ENCODE measurements around the gene KATNAL1. TPM values are rescaled to one million over a fixed set of nuclear protein-coding genes. Genes with fewer than 3 reads are reported as not detected.

KATNAL1 gene
- total RNA-seq, 2 experiments from 2014 or later, result 8.6 to 9.0 TPM

DNA sequence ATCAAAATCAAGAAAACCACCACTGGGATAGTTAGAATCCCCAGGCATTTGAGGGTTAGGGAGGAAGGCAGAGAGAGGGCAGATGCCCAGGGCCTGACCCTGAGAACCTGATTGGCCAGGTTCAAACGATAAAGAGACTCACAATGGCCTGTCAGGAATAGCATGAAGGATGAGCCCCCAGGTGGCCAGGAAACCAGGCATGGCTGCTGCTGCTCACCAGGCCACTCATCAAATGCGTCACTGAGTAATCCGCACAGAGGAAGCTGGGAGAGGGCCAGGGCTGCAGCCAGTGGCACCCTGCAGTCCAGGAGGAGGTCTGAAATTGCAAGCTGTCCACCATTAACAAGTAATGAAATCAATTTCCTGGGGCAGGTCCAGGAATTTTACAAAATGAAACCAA lies 111.3 kb downstream of the KATNAL1 start:
- Mint-ChIP-seq H3K9me3 (no peaks in the 10 kb centered on the region), H3K4me3 (no peak overlapping the region), H3K27me3 (no peaks in the 10 kb centered on the region), H3K4me1 (ENCODE audit: low read depth) (no peaks in the 10 kb centered on the region), H3K27ac (no peak overlapping the region), H3K36me3 (ENCODE audit: low read depth) (no peaks in the 10 kb centered on the region)
- intact Hi-C loops (cut with micrococcal nuclease), result no loop called here
- no peak for DNase-seq
- TF ChIP-seq, protein P1, sequence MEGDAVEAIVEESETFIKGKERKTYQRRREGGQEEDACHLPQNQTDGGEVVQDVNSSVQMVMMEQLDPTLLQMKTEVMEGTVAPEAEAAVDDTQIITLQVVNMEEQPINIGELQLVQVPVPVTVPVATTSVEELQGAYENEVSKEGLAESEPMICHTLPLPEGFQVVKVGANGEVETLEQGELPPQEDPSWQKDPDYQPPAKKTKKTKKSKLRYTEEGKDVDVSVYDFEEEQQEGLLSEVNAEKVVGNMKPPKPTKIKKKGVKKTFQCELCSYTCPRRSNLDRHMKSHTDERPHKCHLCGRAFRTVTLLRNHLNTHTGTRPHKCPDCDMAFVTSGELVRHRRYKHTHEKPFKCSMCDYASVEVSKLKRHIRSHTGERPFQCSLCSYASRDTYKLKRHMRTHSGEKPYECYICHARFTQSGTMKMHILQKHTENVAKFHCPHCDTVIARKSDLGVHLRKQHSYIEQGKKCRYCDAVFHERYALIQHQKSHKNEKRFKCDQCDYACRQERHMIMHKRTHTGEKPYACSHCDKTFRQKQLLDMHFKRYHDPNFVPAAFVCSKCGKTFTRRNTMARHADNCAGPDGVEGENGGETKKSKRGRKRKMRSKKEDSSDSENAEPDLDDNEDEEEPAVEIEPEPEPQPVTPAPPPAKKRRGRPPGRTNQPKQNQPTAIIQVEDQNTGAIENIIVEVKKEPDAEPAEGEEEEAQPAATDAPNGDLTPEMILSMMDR (IDR thresholded peaks at IDR 0.05), result no peak
- ChIA-PET POLR2A (no interaction called here), CTCF (interaction anchor here (1.4 to 4.3 kb wide), 2 partner anchors 13 to 64 kb away, joined by 3 to 19 read pairs; no protein-coding TSS in a partner anchor)
- ATAC-seq, result no peak

DNA sequence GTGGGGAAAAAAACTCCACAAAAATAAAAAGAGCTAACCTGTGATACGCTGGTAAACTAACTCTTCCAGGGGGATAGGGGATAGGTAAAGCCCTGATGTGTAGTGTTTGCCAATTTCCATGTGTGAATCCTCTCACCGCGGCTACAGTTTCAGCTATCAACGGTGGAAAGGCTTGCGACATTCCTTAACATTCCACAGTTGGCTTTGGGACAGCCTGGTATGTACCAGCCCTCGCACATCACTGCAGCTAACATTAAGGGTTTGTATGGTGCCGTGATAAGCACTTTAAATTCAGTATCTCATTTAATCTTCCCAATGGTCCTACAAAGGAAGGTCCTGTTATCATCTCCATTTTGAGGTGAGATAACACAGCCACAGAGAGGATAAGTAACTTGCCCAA lies 112.4 kb downstream of the KATNAL1 start:
- TF ChIP-seq, protein P1 (IDR thresholded peaks at IDR 0.05), result no peak
- Mint-ChIP-seq H3K27ac (no peak overlapping the region), H3K9me3 (no peaks in the 10 kb centered on the region), H3K4me1 (ENCODE audit: low read depth) (no peaks in the 10 kb centered on the region), H3K36me3 (ENCODE audit: low read depth) (no peaks in the 10 kb centered on the region), H3K4me3 (no peak overlapping the region), H3K27me3 (no peaks in the 10 kb centered on the region)
- no peak for ATAC-seq
- ChIA-PET CTCF (interaction anchor here (1.4 to 4.3 kb wide), 2 partner anchors 14 to 63 kb away, joined by 3 to 19 read pairs; no protein-coding TSS in a partner anchor), POLR2A (interaction anchor here (0.6 kb wide), 1 partner anchor 323 kb away, joined by 3 read pairs; no protein-coding TSS in a partner anchor)
- no peak for DNase-seq
- intact Hi-C loops (cut with micrococcal nuclease), result no loop called here

DNA sequence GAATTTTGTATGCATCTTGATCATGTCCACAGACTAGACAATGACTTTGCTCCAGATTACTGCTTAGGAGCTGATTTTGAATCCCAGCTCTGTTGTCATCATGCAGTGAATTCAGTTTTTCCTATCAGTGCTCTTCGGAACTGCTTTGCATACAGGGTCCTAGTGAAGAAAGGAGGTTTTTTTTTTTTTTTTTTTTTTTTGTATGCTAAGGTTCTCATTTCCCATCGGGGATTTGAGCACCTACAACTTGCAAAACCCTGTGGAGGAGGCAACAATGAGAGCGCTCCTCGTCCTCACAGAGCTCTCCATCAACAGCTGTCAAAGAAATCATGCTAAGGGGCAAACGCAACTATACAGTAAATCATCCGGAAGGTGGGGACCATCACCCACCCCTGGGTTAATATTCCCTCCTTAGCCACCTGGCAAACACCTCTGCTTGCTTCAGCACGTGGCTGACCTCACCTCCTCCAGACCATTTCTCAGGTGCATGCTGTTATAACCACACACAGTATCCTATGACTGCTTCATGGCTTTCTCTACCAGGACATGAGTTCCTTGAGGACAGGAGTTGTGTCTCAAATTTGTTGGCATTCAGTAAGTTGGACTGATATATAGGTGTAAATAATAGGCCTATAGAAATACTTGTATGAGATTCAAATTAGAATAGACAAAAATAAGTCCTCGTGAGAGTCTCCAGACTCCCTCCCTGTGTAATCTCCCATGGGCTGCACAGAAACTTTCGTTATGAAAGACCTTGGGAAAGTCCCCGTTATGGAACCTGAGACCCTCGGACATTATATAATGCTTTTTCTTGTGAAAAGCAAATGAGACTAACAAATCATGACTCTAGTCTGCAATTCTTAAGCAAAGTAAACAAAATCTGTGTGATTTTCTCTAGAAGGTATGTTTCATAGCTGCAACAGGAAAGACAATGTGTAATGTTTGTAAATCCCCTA lies 113.8 kb downstream of the KATNAL1 start:
- Mint-ChIP-seq H3K27ac (no peak overlapping the region), H3K36me3 (ENCODE audit: low read depth) (no peaks in the 10 kb centered on the region), H3K27me3 (no peaks in the 10 kb centered on the region), H3K4me1 (ENCODE audit: low read depth) (no peaks in the 10 kb centered on the region), H3K4me3 (no peak overlapping the region), H3K9me3 (no peaks in the 10 kb centered on the region)
- intact Hi-C loops (cut with micrococcal nuclease), result no loop called here
- ChIA-PET CTCF (interaction anchor here (4.3 kb wide), 1 partner anchor 62 kb away, joined by 19 read pairs; no protein-coding TSS in a partner anchor), POLR2A (no interaction called here)
- no peak for ATAC-seq
- DNase-seq, result no peak
- TF ChIP-seq, protein P1 (IDR thresholded peaks at IDR 0.05), result no peak

DNA sequence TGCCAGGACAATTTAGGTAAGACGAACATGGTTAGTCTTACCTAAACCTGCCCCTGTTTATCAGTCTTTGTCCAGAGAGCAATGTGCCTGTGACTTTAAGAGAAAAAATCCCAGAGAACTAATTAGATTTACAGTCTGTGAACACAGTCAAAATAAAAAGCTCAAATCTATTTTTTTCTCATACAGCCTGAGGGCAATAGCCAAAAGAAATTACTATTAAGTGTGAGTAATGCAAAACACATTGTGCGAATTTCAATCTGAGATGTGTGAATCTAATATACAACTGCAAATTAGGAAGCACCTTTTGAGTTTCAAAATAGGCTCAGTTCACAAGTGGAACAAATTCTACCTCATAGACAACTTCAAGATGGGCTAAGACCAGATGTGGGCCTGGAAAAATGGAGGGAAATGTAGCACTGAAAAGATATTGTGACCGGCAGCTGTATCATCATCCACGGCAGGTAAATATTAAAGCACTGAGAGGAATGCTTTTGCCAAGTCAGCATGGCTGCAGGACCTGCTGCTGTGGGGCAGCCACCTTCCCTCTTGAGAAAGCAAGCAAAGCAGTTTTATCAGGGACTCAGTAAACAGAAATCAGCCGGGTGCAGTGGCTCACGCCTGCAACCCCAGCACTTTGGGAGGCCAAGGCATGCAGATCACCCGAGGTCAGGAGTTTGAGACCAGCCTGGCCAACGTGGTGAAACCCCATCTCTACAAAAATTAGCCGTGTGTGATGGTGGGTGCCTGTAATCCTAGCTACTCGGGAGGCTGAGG lies 114.8 kb downstream of the KATNAL1 start:
- Mint-ChIP-seq H3K9me3 (no peaks in the 10 kb centered on the region), H3K27ac (no peak overlapping the region), H3K4me1 (ENCODE audit: low read depth) (no peaks in the 10 kb centered on the region), H3K36me3 (ENCODE audit: low read depth) (no peaks in the 10 kb centered on the region), H3K27me3 (no peaks in the 10 kb centered on the region), H3K4me3 (no peak overlapping the region)
- intact Hi-C loops (cut with micrococcal nuclease), result no loop called here
- DNase-seq (no peak), ATAC-seq (no peak)
- POLR2A ChIA-PET, result no interaction called here
- TF ChIP-seq, protein P1 (IDR thresholded peaks at IDR 0.05), result no peak
- CTCF ChIA-PET, result no interaction called here

Data from activated CD8-positive, alpha-beta T cell treated with anti-CD3 and anti-CD28 coated beads for 36 hours (primary cell).